H9 (cell line): ENCODE data around the gene HOXD8. TPM values are rescaled to one million over a fixed set of nuclear protein-coding genes. Genes with fewer than 3 reads are reported as not detected.

Experiments
- DNase-seq: peaks from one replicate; pipeline ENCODE4 v3.0.0-alpha.2; 2017
- H2AFZ ChIP-seq: one replicate; pipeline ENCODE4 v1.6.1; 2013; ENCODE audit warnings: mild to moderate bottlenecking, low read length, control low read depth, moderate library complexity
- H2AK5ac ChIP-seq: 2 replicates; pipeline ENCODE4 v1.6.1; 2013; ENCODE audit warnings: low read length, control low read depth, mixed read lengths; ENCODE audit not compliant: insufficient read length
- H2BK120ac ChIP-seq: one replicate; pipeline ENCODE4 v1.6.1; 2013; ENCODE audit warnings: low read depth, mild to moderate bottlenecking, low read length, control low read depth, inconsistent platforms; ENCODE audit not compliant: poor library complexity, severe bottlenecking
- H2BK12ac ChIP-seq: 2 replicates; pipeline ENCODE4 v1.6.1; 2013; ENCODE audit warnings: low read length, control low read depth, mixed read lengths, low read depth; ENCODE audit not compliant: insufficient read length
- H2BK15ac ChIP-seq: 2 replicates; pipeline ENCODE4 v1.6.1; 2013; ENCODE audit warnings: low read depth, low read length, control low read depth
- H2BK20ac ChIP-seq: one replicate; pipeline ENCODE4 v1.6.1; 2013; ENCODE audit warnings: low read depth, mild to moderate bottlenecking, low read length, control low read depth, inconsistent platforms; ENCODE audit not compliant: poor library complexity, severe bottlenecking
- H2BK5ac ChIP-seq: 2 replicates; pipeline ENCODE4 v1.6.1; 2013; ENCODE audit warnings: low read length, control low read depth, mixed read lengths; ENCODE audit not compliant: insufficient read length
- H3K14ac ChIP-seq: 2 replicates; pipeline ENCODE4 v1.6.1; 2013; ENCODE audit warnings: low read length, control low read depth; ENCODE audit not compliant: insufficient read depth
- H3K18ac ChIP-seq: 2 replicates; pipeline ENCODE4 v1.6.1; 2013; ENCODE audit warnings: low read depth, mild to moderate bottlenecking, mixed read lengths, low read length, control low read depth; ENCODE audit not compliant: insufficient read length
- H3K23ac ChIP-seq: 2 replicates; pipeline ENCODE4 v1.6.1; 2013; ENCODE audit warnings: low read length, control low read depth, mixed read lengths, low read depth; ENCODE audit not compliant: insufficient read length
- H3K23me2 ChIP-seq: 2 replicates; pipeline ENCODE4 v1.6.1; 2013; ENCODE audit warnings: low read depth, mild to moderate bottlenecking, mixed read lengths, low read length, control low read depth; ENCODE audit not compliant: insufficient read length, poor library complexity, severe bottlenecking
- H3K27ac ChIP-seq: 2 replicates; pipeline ENCODE4 v1.5.1; 2013; ENCODE audit warnings: low read length, control low read depth, mixed read lengths, low read depth; ENCODE audit not compliant: insufficient read length
- H3K27me3 ChIP-seq: 2 replicates; pipeline ENCODE4 v1.6.1; 2013; ENCODE audit warnings: low read length, control low read depth, inconsistent platforms; ENCODE audit not compliant: insufficient read depth
- H3K4ac ChIP-seq: 2 replicates; pipeline ENCODE4 v1.6.1; 2013; ENCODE audit warnings: low read depth, mild to moderate bottlenecking, control low read depth, inconsistent platforms, low read length, moderate library complexity
- H3K4me1 ChIP-seq: 2 replicates; pipeline ENCODE4 v1.6.1; 2013; ENCODE audit warnings: low read length, control low read depth, inconsistent platforms; ENCODE audit not compliant: insufficient read depth
- H3K4me2 ChIP-seq: 2 replicates; pipeline ENCODE4 v1.6.1; 2013; ENCODE audit warnings: low read length, control low read depth, mixed read lengths; ENCODE audit not compliant: insufficient read length, insufficient read depth
- H3K56ac ChIP-seq: 2 replicates; pipeline ENCODE4 v1.6.1; 2013; ENCODE audit warnings: low read depth, mild to moderate bottlenecking, mixed read lengths, low read length, control low read depth; ENCODE audit not compliant: insufficient read length
- H3K79me1 ChIP-seq: 2 replicates; pipeline ENCODE4 v1.6.1; 2013; ENCODE audit warnings: low read depth, mild to moderate bottlenecking, moderate library complexity, low read length, control low read depth, inconsistent platforms; ENCODE audit not compliant: insufficient read depth, poor library complexity, severe bottlenecking
- H3K79me2 ChIP-seq: 2 replicates; pipeline ENCODE4 v1.6.1; 2013; ENCODE audit warnings: low read length, control low read depth, inconsistent platforms; ENCODE audit not compliant: insufficient read depth
- H3K9ac ChIP-seq: 2 replicates; pipeline ENCODE4 v1.6.1; 2013; ENCODE audit warnings: low read length, control low read depth, mixed read lengths; ENCODE audit not compliant: insufficient read length; ENCODE audit errors: extremely low read depth
- H3K9me3 ChIP-seq: one replicate; pipeline ENCODE4 v1.6.1; 2013; ENCODE audit warnings: low read depth, low read length, inconsistent platforms; ENCODE audit not compliant: control insufficient read depth
- H3T11ph ChIP-seq: one replicate; pipeline ENCODE4 v1.6.1; 2013; ENCODE audit warnings: mild to moderate bottlenecking, low read length, control low read depth, inconsistent platforms
- H4K20me1 ChIP-seq: one replicate; pipeline ENCODE4 v1.6.1; 2013; ENCODE audit not compliant: control insufficient read depth, insufficient read length, insufficient read depth
- H4K5ac ChIP-seq: 2 replicates; pipeline ENCODE4 v1.6.1; 2013; ENCODE audit warnings: low read depth, mild to moderate bottlenecking, mixed read lengths, low read length, control low read depth; ENCODE audit not compliant: insufficient read length
- H4K8ac ChIP-seq: replicated peaks from 2 replicates; pipeline ENCODE4 v1.6.1; 2013; ENCODE audit warnings: low read length, control low read depth, mixed read lengths, low read depth; ENCODE audit not compliant: insufficient read length
- H4K91ac ChIP-seq: 2 replicates; pipeline ENCODE4 v1.6.1; 2013; ENCODE audit warnings: low read depth, mild to moderate bottlenecking, moderate library complexity, mixed read lengths, low read length, control low read depth; ENCODE audit not compliant: insufficient read length
- H3K27ac Mint-ChIP-seq, 3 experiments: 2 replicates in 2 of 3; 3 replicates in 1 of 3; pipeline ENCODE4 v1.8.0; 2020 to 2021; ENCODE audit warnings: mixed read lengths in 3 of 3, mild to moderate bottlenecking in 1 of 3, moderate library complexity in 1 of 3
- H3K27me3 Mint-ChIP-seq: 2 replicates; pipeline ENCODE4 v1.8.0; 2021; ENCODE audit warnings: low read depth, mild to moderate bottlenecking, moderate library complexity, mixed read lengths
- H3K36me3 Mint-ChIP-seq, 3 experiments: 2 replicates in 2 of 3; 3 replicates in 1 of 3; pipeline ENCODE4 v1.8.0; 2020 to 2021; ENCODE audit warnings: low read depth in 3 of 3, mixed read lengths in 3 of 3; ENCODE audit not compliant: insufficient read depth in 1 of 3
- H3K4me1 Mint-ChIP-seq, 2 experiments: 2 replicates each; pipeline ENCODE4 v1.8.0; 2020; ENCODE audit warnings: mixed read lengths in 2 of 2
- H3K4me3 Mint-ChIP-seq, 2 experiments: 2 replicates in 1 of 2; 3 replicates in 1 of 2; pipeline ENCODE4 v1.8.0; 2020 to 2021; ENCODE audit warnings: mild to moderate bottlenecking in 2 of 2, mixed read lengths in 2 of 2, moderate library complexity in 1 of 2
- H3K9me3 Mint-ChIP-seq, 2 experiments: 2 replicates in 1 of 2; 3 replicates in 1 of 2; pipeline ENCODE4 v1.8.0; 2020; ENCODE audit warnings: mild to moderate bottlenecking in 2 of 2, mixed read lengths in 2 of 2, moderate library complexity in 1 of 2
- WGBS: extraction: QIAGEN DNeasy Blood & Tissue Kit; methylation state at CpG from one replicate; pipeline ENCODE4 v1.1.7; 2013; ENCODE audit warnings: missing lambda C conversion rate, low lambda C conversion rate, mixed read lengths; ENCODE audit not compliant: insufficient read length; ENCODE audit errors: extremely low coverage; 5-methylcytosine and 5-hydroxymethylcytosine counted together
- total RNA-seq: library from RNA; stranded (reverse); gene quantifications from 2 replicates; pipeline ENCODE4 v1.2.1, GENCODE V29; 2021
- TF ChIP-seq, protein P1 (sequence below): fragments of 200-600 bp; sonication (generic); conservative IDR thresholded peaks from 3 replicates; pipeline ENCODE4 v1.8.0; 2021; ENCODE audit warnings: antibody characterized with exemption, mild to moderate bottlenecking

The HOXD8 gene
- total RNA-seq, 1 experiment from 2014 or later, result not detected

DNA sequence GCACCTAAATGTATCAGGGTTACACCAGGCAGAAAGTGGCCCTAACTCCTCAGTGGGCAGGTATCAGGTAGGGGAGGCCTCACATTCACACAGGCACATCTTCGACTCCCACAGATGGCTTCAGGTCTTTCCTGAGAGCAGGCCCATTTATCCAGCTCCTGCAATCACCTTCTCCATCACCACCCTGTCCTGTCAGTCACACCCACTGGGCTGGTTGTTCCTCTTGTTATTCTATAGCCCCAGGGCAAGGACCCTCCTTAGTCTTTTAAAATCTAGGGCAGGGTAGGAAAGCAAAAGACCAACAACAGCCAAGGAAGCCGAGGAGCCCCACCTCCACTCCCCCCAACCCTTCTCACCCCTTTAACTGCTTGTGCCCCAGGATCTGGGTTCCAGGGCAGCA lies 12.8 kb downstream of the HOXD8 start:
- Histone ChIP-seq H2AK5ac (no peak overlapping the region), H3K23me2 (no peaks in the 10 kb centered on the region), H2BK5ac (no peak overlapping the region), H3K4ac (no peak overlapping the region), H4K8ac (no peak overlapping the region), H2AFZ (no peak overlapping the region), H3K79me1 (no peaks in the 10 kb centered on the region), H3K56ac (no peak overlapping the region), H4K20me1 (no peaks in the 10 kb centered on the region), H3T11ph (no peak overlapping the region), H2BK15ac (no peak overlapping the region), H3K4me2 (no peak overlapping the region), H3K23ac (no peak overlapping the region), H3K79me2 (no peaks in the 10 kb centered on the region), H3K14ac (no peak overlapping the region), H4K91ac (no peak overlapping the region), H2BK20ac (no peak overlapping the region), H4K5ac (no peak overlapping the region), H3K18ac (no peak overlapping the region), H3K4me1 (no peaks in the 10 kb centered on the region), H3K9ac (no peak overlapping the region), H2BK12ac (no peak overlapping the region), H3K27ac (no peak overlapping the region), H3K27me3 (peaks cover 86% of the 10 kb centered on the region), H3K9me3 (no peaks in the 10 kb centered on the region), H2BK120ac (no peak overlapping the region)
- no peak overlapping the region for H3K27ac Mint-ChIP-seq
- WGBS, result no CpG with 5 or more reads among the region's 2 CpGs
- no peak for DNase-seq
- H3K27me3 Mint-ChIP-seq, result peaks cover 98% of the 10 kb centered on the region
- TF ChIP-seq, protein P1, sequence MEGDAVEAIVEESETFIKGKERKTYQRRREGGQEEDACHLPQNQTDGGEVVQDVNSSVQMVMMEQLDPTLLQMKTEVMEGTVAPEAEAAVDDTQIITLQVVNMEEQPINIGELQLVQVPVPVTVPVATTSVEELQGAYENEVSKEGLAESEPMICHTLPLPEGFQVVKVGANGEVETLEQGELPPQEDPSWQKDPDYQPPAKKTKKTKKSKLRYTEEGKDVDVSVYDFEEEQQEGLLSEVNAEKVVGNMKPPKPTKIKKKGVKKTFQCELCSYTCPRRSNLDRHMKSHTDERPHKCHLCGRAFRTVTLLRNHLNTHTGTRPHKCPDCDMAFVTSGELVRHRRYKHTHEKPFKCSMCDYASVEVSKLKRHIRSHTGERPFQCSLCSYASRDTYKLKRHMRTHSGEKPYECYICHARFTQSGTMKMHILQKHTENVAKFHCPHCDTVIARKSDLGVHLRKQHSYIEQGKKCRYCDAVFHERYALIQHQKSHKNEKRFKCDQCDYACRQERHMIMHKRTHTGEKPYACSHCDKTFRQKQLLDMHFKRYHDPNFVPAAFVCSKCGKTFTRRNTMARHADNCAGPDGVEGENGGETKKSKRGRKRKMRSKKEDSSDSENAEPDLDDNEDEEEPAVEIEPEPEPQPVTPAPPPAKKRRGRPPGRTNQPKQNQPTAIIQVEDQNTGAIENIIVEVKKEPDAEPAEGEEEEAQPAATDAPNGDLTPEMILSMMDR, result no peak
- peaks cover 0 to 6% of the 10 kb centered on the region in 2 experiments; a peak in 3 of 5 replicates for H3K9me3 Mint-ChIP-seq
- no peaks in the 10 kb centered on the region for H3K36me3 Mint-ChIP-seq
- no peak overlapping the region for H3K4me3 Mint-ChIP-seq
- peaks cover 0 to 6% of the 10 kb centered on the region in 2 experiments; a peak in 1 of 4 replicates for H3K4me1 Mint-ChIP-seq
